Nephron progenitor cell (in vitro differentiated cells): ENCODE data around the gene TMEM107.
"Not testable (repeated sequence)": the region's sequence is repeated elsewhere in the genome, so short reads cannot be mapped to it uniquely, and the experiment has no call there.

Experiments used
- DNase-seq: peaks from one replicate; pipeline ENCODE4 v3.0.0; 2021
- H3K27ac Mint-ChIP-seq: 2 replicates; pipeline ENCODE4 v1.8.0; 2021; ENCODE audit warnings: mild to moderate bottlenecking, moderate library complexity, mixed read lengths
- H3K27me3 Mint-ChIP-seq: 2 replicates; pipeline ENCODE4 v1.8.0; 2021; ENCODE audit warnings: mild to moderate bottlenecking, low read depth, mixed read lengths; ENCODE audit not compliant: poor library complexity
- H3K36me3 Mint-ChIP-seq: 2 replicates; pipeline ENCODE4 v1.8.0; 2021; ENCODE audit warnings: low read depth, mixed read lengths
- H3K4me1 Mint-ChIP-seq: 2 replicates; pipeline ENCODE4 v1.8.0; 2021; ENCODE audit warnings: mixed read lengths
- H3K4me3 Mint-ChIP-seq: 2 replicates; pipeline ENCODE4 v1.8.0; 2021; ENCODE audit warnings: mild to moderate bottlenecking, moderate library complexity, mixed read lengths
- H3K9me3 Mint-ChIP-seq: 2 replicates; pipeline ENCODE4 v1.8.0; 2021; ENCODE audit warnings: mild to moderate bottlenecking, moderate library complexity, mixed read lengths
- TF ChIP-seq, protein P1 (sequence below): fragments of 200-600 bp; sonication (generic); IDR thresholded peaks from 2 replicates; pipeline ENCODE4 v1.5.0; 2021; ENCODE audit warnings: antibody characterized with exemption

Gene TMEM107

DNA sequence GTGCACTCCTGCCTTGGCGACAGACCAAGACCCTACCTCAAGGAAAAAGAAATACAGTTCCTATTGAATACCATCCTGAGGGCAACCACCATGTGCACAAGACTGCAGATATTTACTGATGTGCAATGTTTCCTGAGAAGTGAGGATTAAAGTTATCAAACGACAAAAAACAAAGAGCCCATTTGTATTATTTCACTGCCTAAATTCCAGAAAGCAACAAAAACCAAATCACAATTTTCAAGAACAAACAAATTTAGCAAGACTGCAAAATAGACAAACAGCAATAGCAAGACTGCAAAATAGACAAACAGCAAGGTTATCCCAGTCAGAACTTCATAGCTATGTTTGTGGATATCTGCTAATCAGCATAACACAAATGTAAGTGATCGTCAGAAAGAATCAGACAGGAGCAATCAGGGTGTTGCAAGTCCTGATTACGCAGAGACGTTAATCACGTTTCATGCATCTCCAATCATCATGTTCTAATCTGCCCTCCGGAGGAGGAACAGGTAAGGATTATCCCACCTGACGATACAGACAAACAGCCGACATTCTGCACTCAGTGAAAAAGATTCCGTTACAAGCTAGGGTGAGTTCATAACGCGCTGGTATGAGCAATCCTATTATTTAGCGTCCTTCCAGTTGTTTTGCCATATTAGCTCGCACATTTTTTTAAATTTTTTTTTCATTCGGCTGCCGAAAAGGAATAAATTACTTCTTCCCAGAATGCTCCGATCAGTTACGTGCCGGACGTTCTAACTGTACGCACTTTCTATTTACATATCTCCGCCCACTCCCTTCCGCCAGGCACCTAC lies 2.9 kb downstream of the TMEM107 start:
- Mint-ChIP-seq H3K36me3 (no peaks in the 10 kb centered on the region), H3K4me1 (peaks cover 48% of the 10 kb centered on the region), H3K4me3 (peak overlapping the region; percentile 90), H3K27ac (peak overlapping the region; percentile 100), H3K27me3 (peaks cover 3% of the 10 kb centered on the region), H3K9me3 (no peaks in the 10 kb centered on the region)
- TF ChIP-seq, protein P1, sequence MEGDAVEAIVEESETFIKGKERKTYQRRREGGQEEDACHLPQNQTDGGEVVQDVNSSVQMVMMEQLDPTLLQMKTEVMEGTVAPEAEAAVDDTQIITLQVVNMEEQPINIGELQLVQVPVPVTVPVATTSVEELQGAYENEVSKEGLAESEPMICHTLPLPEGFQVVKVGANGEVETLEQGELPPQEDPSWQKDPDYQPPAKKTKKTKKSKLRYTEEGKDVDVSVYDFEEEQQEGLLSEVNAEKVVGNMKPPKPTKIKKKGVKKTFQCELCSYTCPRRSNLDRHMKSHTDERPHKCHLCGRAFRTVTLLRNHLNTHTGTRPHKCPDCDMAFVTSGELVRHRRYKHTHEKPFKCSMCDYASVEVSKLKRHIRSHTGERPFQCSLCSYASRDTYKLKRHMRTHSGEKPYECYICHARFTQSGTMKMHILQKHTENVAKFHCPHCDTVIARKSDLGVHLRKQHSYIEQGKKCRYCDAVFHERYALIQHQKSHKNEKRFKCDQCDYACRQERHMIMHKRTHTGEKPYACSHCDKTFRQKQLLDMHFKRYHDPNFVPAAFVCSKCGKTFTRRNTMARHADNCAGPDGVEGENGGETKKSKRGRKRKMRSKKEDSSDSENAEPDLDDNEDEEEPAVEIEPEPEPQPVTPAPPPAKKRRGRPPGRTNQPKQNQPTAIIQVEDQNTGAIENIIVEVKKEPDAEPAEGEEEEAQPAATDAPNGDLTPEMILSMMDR: no peak
- peak; percentile 65 for DNase-seq

DNA sequence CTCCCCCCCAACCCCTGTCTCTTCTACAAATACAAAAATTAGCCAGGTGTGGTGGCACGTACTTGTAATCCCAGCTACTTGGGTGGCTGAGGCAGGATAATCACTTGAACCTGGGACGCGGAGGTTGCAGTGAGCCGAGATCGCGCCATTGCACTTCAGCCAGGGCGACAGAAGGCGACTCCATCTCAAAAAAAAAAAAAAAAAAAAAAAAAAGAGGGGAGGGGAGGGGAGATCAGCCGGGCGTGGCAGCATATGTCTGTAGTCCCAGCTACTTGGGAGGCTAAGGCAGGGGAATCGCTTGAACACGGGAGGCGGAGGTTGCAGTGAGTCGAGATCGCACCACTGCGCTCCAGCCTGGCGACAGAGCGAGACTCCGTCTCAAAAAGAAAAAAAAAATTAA lies 6.0 kb downstream of the TMEM107 start:
- H3K4me1 Mint-ChIP-seq: peaks cover 26% of the 10 kb centered on the region
- H3K36me3 Mint-ChIP-seq, H3K4me3 Mint-ChIP-seq, DNase-seq, H3K27me3 Mint-ChIP-seq, H3K27ac Mint-ChIP-seq, H3K9me3 Mint-ChIP-seq: not testable (repeated sequence)

DNA sequence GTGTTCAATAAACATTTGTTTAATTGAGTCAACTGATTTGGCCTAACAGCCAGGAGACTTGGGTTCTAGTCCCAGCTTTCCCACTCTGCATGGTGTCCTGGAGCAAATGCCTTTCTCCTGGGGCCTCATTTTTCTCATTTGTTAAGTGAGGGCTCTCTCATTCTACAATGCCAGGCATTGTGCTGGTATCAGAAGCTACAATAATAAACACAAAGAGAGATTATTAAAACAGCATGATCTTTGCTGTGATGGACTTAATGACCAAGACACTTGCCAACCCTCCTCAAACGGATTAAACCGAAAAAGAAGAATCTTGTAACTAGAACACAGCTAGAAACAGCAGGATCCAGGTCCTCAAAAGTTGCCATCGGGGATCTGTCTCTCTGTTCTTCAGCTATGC lies 8.7 kb downstream of the TMEM107 start:
- H3K9me3 Mint-ChIP-seq: no peaks in the 10 kb centered on the region
- TF ChIP-seq, protein P1: no peak
- H3K27ac Mint-ChIP-seq: no peak overlapping the region
- peaks cover 32% of the 10 kb centered on the region for H3K4me1 Mint-ChIP-seq
- H3K36me3 Mint-ChIP-seq: no peaks in the 10 kb centered on the region
- no peak overlapping the region for H3K4me3 Mint-ChIP-seq
- no peak for DNase-seq
- H3K27me3 Mint-ChIP-seq: peaks cover 3% of the 10 kb centered on the region

DNA sequence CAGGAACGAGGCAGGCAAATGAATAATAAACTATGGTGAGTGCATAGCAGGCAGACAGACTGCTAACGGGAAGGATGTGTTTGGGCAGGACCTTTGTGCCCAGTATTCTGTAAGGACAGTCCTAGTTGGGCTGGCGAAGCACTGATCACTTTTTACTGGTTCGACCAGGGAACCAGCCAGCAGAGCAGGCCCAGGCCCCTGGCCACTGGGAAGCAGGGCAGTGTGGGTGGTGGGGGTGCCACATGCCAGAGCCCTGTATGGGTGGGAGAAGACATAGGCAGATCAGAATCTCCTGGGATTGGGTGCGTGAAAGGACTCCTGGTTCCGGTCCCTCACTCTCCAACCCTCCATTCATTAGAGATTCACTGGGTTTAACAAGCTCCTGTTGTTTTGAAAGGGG lies 9.4 kb downstream of the TMEM107 start:
- peaks cover 3% of the 10 kb centered on the region for H3K27me3 Mint-ChIP-seq
- H3K27ac Mint-ChIP-seq: no peak overlapping the region
- TF ChIP-seq, protein P1: no peak
- H3K36me3 Mint-ChIP-seq: no peaks in the 10 kb centered on the region
- H3K4me3 Mint-ChIP-seq: no peak overlapping the region
- DNase-seq: no peak
- peaks cover 30% of the 10 kb centered on the region for H3K4me1 Mint-ChIP-seq
- no peaks in the 10 kb centered on the region for H3K9me3 Mint-ChIP-seq

DNA sequence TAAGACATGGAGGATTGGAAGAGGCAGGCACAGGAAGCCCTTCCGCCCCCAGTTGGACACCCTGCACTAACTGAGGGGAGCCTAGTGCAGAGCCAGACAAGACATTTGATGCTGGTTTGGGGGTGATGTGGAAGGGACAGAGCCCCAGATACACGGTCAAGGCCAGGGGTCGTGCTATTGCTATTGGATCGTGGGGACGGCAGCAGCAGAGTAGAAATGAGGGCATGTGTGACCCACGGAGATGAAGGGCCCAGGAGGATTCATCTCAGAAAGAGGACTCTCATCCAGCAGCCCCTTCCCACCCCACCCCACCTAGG lies 11.4 kb downstream of the TMEM107 start:
- peak overlapping the region; percentile 37 for H3K27ac Mint-ChIP-seq
- no peak for DNase-seq
- peaks cover 3% of the 10 kb centered on the region for H3K27me3 Mint-ChIP-seq
- peaks cover 8% of the 10 kb centered on the region for H3K36me3 Mint-ChIP-seq
- H3K4me3 Mint-ChIP-seq: peak overlapping the region; percentile 89
- H3K9me3 Mint-ChIP-seq: no peaks in the 10 kb centered on the region
- TF ChIP-seq, protein P1: no peak
- H3K4me1 Mint-ChIP-seq: peaks cover 45% of the 10 kb centered on the region

DNA sequence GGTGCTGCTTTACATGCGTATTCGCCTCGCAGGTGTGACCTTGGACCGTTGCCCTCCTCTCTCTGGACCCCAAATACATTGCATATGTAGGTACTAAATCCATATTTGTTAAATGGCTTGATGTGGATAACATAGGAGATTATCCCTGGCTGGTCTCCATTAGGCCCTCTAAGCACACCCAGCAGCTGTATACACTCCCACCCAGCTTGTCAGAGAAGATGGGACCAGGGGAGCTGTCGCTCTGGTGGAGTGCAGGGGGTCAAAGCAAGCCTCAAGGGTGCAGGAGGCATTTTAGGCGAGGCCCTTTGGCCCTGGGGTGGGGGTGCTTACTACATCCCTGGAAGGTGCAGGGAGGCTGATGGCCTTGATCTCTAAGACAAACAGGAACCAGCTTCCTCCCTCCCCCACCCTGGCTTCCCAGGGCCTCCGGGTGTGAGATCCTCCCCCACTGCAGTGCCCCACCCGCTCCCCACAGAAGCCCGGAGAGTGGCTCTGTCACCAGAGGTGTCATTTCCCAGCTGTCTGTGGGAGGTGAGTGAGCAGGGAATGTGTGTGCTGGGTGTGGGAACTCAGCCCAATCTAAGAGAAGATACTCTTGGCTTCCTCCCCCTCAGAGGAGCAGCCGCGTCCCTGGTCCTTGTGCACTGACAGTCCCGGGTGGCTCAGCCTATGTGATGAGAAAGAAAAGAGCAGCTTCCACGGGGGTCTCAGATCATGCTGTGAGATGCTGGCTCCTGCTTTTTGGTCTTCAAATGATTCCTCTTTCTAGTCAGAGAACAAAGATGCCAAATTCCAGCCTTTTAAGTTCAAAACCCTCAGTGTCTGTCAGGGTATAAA lies 12.0 kb downstream of the TMEM107 start:
- Mint-ChIP-seq H3K4me1 (peaks cover 46% of the 10 kb centered on the region), H3K27ac (peak overlapping the region; percentile 95), H3K9me3 (no peaks in the 10 kb centered on the region), H3K4me3 (peak overlapping the region; percentile 89), H3K27me3 (peaks cover 3% of the 10 kb centered on the region), H3K36me3 (peaks cover 11% of the 10 kb centered on the region)
- peak; percentile 54 for DNase-seq
- TF ChIP-seq, protein P1: no peak
